ENCODE data around the gene PRKCA.
A peak's percentile ranks its signal among the peaks of the same experiment; 100 is the strongest.

PRKCA gene

GRCh38 chr17:66727634-66728570 lies 425.5 kb downstream of the PRKCA start:
- DNase-seq, result peak; percentile 53

- DNase-seq, result no peak
Measured at GRCh38 chr17:66730461-66730923, 428.1 kb downstream of the PRKCA start.

DNA sequence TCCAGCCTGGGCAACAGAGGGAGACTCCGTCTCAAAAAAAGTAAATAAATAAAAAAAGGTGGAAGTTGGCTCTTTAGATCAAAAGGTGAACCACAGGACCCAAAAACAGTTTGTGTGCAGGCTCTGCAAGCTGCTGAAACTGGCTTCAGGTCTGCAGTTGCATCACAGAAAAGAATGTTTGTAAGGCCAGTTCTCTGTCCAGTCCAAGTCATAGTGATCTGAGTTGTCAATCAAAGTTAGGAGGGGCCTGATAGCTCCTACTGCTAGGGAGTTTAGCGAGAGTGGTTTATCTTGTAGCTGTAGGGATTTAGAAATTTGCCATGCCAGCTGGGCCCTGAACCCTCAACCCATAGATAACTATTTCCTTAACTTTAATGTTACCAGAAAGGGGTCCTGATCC lies 431.3 kb downstream of the PRKCA start:
- DNase-seq, result no peak

DNA sequence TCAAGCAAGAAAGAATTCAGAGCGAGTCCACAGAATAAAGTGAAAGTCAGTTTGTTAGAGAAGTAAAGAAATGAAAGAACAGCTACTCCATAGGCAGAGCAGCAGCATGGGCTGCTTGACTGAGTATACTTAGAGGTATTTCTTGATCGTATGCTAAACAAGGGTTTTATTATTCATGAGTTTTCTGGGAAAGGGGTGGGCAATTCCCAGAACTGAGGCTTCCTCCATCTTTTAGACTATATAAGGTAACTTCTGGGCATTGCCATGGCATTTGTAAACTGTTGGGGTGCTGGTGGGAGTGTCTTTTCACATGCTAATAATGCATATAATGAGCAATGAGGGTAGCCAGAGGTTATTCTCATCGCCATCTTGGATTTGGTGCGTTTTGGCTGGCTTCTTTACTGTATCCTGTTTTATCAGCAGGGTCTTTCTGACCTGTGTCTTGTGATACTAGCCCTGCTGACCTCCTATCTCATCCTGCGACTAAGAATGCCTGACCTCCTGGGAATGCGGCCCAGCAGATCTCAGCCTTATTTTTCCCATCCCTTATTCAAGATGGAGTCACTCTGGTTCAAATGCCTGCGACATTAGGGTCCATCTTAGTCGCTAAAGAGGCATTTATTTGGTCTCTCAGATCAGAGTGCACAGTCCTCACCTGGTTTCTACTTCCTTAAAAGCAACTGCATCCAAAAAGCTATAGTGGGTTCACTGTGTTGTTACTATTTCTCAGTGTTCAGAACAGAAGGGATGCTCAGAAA lies 432.0 kb downstream of the PRKCA start:
- no peak for DNase-seq

- DNase-seq, result no peak
Measured at GRCh38 chr17:66737524-66737923, 435.1 kb downstream of the PRKCA start.

GRCh38 chr17:66738301-66738700 lies 435.9 kb downstream of the PRKCA start:
- DNase-seq, result no peak

DNA sequence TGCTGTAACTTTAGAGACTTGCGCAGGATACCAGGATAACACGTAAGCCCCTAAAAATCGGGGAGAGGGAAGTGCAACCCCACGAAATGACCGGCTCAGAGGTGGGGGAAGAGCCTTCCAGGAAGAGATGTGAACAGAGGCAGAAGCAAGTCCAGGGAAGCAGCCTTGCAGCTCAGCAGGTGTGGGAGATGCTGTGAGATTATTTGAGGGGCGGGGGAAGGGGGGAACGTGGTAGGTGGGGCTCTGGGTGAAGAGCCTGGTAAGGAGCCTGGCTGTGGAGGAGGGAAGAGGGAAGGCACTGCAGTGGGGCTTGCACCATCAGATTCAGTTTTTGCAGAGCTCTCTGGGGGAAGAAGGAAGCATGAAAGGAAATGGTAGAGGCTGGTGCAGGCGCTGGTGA lies 437.1 kb downstream of the PRKCA start:
- DNase-seq, result no peak

DNA sequence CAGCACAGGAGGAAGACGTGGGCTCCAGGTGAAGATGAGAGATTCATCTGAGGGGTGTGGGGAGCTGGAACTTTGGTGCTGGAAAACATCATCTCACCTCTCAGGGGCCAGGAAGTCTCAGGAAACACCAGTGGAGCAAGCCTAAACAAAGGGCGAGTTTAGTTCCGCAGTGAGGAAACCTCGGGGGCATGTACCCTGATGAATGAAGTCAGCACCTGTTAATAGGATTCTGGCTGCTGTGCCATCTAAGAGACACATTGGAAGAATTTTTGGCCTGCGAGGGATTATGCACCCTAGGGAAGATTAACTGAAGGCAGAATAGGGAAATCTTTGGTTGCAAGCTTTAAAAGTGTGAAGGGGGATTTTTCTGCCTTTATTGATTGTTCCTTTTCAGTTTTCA lies 437.8 kb downstream of the PRKCA start:
- DNase-seq, result no peak

- DNase-seq, result no peak
Measured at GRCh38 chr17:66743511-66743910, 441.1 kb downstream of the PRKCA start.

- DNase-seq, result no peak
Measured at GRCh38 chr17:66746736-66747135, 444.3 kb downstream of the PRKCA start.

DNA sequence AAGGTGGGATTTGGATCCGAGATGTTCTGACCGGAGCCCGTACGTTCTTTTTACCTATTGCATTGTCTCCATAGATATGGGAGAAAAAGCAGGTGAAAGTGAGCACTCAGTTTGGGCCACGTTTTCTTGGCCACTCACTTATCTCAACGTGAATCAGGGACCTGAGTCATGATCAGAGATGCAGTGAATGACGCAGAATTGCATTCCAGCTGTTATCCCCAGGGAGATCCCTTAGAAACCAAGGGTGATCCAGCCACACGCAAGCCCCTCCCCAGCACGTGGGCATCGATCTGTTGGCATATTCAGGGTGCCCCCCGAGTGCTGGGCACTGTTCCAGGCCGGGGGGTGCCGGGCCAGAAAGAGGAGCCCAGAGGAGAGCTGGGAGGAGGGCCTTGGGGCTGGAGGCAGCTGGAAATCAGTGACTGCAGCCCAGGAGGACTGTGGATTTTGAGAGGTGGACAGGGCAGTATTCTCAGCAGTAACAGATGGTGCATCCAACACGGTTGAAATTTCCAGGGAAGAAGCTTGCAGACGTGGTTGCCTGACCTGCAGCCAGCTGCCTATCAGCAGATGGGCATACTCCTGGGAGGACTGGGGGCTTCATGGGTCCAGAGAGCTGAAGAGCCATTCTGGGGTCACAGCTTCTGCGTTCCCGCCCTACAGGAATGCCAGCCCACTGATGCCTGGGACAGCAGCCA lies 445.3 kb downstream of the PRKCA start:
- DNase-seq, result no peak

DNA sequence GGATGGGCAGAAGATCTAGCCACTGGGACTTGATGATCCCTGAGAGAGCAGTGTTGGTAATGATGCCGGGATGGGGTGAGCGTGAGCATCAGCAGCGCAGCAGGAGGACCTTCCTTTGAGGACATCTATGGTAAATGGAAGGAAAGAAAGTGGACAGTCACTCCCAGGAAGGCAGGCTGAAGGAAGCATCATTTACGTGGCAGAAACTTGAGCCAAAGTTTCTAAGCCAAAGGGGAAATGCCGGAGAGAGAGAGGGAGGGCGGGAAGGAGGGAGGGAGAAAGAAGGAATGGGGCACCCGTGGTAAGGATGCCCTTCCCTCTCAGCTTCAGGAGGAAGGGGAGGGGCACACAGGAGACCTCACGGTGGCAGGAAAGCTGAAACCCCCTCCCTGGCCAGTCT lies 446.2 kb downstream of the PRKCA start:
- DNase-seq, result no peak

DNA sequence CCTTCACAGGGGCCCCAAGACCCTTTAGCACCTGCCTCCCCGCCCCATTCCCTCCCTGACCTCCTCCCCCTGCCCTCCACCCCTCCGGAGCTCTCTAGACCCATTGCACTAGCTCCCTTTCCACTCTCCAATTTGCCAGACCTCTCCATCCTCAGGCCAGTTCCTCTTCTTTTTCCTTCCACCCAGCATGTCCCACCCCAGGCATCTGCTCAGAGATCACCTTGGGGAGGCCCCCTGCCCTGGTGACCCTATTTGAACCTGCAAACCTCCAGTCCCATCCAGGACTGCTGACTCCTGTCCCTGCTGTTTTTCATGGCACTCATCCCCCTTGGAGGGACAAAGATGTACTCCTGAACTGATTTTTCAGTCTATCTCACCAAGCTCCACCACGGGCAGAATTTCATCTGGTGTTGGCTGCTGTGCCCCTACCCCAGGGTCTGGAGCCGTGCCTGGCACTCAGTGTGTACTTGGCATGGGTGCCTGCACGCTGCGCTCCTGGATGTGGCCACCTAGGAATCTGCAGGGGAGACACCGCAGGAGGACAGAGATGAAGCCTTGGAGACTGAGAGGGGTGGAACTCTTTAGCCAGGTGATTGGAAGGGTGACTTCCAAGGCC lies 446.9 kb downstream of the PRKCA start:
- DNase-seq, result no peak

- DNase-seq, result no peak
Measured at GRCh38 chr17:66750116-66750515, 447.7 kb downstream of the PRKCA start.

- DNase-seq, result no peak
Measured at GRCh38 chr17:66750781-66751543, 448.5 kb downstream of the PRKCA start.

DNA sequence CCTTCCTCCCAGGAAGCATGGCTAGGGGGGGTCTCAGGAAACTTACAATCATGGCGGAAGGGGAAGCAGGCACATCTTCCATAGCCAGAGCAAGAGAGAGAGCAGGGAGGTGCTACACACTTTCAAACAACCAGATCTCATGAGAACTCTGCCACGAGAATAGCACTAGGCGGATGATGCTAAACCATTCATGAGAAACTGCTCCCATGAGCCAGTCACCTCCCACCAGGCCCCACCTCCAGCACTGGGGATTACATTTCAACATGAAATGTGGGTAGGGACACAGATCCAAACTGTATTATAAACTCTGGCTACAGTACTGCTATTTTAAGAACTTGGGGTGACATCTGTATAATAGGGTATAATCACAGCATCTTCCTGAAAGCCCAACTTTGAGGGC lies 449.4 kb downstream of the PRKCA start:
- DNase-seq, result no peak

DNA sequence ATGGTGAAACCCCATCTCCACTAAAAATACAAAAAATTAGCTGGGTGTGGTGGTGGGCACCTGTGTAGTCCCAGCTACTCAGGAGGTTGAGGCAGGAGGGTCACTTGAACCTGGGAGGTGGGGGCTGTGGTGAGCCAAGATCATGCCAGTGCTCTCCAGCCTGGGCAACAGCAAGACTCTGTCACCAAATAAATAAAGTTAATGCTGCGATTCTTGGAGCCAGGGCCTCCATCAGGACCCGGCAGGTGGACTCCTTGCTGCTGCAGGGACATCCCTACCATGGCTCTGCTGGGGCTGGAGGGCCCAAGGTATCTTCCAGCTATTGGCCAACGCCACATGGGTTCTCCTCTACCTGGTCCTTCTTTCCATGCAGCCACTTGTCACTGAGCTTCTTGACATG lies 450.0 kb downstream of the PRKCA start:
- no peak for DNase-seq

- no peak for DNase-seq
Measured at GRCh38 chr17:66753126-66753920, 450.9 kb downstream of the PRKCA start.

DNA sequence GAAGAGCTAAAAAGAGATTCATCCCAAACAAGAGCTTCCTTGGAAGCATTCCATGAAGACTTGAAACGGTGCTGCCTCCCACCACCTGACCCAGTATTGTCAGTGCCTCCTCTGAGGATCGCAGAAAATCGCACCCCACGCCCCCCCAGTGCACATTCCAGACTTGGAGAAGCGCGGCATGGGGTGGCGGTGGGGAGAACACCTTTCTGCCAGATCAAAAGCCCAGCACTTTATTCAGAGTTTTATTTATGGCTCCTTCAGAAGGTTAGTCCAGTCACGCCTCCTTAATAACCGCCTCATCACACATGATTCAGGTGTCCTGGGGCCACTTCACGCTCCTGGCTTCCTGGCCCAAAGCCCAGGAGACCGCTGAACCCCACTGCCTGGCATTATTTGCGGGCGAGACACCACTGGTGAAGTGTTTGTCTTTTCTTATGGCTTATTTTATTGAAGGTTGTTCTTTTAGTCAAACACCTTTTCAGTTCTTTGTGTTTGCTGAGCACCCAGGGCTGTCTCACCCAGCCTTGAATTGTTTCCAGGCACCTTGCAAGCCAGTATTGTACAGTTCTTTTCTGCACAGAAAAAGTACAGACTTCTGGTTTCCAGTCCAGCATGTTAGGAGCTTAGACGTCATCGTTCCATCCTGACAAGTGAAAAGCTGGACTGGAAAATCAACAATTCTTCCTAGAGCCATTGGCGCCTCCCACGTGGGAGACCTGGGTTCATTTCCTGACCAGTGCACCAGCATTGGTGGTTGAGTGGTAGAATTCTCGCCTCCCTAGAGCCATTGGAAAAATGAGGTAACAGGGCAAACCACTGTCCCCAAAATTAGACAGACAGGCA lies 452.9 kb downstream of the PRKCA start:
- no peak for DNase-seq

- no peak for DNase-seq
Measured at GRCh38 chr17:66755944-66756290, 453.5 kb downstream of the PRKCA start.

All from activated naive CD4-positive, alpha-beta T cell treated with anti-CD3 and anti-CD28 coated beads, Interleukin-2, amount 50 U/mL, for 16 hours (primary cell).